GM19025 (cell line): Measurements from ENCODE around the gene DCTPP1.

ENCODE experiments used
- ATAC-seq: cut with Tn5 transposase; IDR thresholded peaks from one replicate; pipeline ENCODE4 v1.9.1; 2021; ENCODE audit warnings: mild to moderate bottlenecking, low read depth, moderate library complexity; ENCODE audit not compliant: unreplicated experiment

The DCTPP1 gene

DNA sequence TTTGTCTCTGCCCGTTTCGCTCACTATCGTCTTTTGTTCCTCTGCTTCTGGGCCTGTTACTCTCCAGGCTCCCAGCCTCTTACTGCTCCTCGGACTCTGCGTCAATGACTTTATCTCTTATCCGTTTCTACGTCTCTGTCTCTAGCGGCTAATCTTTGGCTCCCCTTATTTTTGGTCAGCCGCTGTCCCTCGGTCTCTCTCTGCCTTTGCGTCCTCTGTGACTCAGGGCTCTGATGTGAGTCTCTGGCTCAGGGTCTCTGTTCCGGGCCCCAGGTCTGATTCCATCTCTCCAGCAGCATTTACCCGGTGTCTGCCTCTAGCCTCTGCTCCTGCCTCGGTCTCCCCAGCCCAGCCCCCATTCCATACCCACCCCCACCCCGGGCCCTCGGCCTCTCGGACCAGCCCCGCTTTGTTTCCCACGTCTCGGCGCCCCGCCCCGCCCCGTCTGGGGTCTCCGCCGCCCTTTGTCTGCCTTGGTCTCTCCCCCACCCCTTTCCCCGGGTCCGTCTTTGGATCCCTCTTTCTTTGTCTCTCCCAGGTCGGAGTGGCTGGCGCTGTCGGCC lies 35.2 kb downstream of the DCTPP1 start:
- no peak for ATAC-seq

DNA sequence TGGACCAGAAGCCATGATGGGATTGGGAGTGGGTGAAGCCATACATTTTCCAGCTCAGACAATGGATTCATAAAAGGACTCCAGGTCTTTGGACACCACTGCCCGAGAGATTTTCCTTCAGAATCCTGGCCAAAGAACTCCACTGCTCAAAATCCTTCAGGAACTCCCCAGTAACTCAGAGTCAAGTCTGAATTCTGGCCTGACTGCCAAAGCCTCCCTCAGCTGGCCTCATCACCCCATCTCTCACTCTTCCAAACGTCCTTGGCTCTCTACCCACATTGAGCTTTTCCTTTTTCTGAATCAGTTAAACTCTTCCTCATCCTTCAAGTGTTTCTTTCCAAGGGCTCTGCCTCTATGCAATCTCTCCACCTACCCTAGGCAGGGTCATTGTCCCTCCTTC lies 46.3 kb downstream of the DCTPP1 start:
- no peak for ATAC-seq

DNA sequence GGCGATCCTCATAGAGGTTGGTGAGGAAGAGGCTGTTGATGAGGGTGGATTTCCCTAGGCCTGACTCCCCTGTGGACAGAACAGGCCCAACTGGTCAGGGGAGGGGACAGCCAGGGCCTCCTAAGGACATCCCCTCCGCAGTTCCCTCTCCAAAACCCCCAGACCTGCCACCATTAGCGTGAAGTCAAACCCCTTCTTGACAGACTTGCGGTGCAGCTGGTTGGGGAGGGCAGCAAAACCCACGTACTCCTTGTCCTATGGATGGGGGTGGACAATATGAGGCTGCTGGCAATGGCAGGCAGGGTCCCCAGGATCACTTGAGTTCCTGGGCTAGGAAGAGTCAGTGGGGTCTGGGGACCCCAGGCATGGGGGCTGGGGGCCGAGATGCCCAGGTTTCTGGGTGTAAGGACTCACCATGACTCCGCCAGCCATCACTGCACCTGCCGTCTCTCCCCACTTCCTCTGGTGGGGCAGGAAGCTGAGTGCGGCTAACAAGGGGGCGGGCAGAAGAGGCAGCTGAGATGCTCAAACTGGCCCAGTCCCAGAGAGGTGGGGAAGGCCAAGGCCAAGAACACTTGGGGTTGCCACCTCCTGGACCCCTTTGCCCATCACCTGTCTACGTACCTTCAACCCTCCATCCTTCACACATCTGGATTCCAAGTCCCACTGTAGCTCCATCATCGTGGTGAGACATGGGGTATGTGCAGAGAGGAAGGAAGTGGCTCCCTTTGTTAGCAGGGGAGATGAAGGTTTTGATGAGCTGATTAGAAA lies 47.5 kb downstream of the DCTPP1 start, which contains the start of gene SEPTIN1:
TSS of gene SEPTIN1 (minus strand) at position 451 of the 771 bp plus-strand sequence. CDS start at position 432, 19 bp downstream.
- no peak for ATAC-seq

DNA sequence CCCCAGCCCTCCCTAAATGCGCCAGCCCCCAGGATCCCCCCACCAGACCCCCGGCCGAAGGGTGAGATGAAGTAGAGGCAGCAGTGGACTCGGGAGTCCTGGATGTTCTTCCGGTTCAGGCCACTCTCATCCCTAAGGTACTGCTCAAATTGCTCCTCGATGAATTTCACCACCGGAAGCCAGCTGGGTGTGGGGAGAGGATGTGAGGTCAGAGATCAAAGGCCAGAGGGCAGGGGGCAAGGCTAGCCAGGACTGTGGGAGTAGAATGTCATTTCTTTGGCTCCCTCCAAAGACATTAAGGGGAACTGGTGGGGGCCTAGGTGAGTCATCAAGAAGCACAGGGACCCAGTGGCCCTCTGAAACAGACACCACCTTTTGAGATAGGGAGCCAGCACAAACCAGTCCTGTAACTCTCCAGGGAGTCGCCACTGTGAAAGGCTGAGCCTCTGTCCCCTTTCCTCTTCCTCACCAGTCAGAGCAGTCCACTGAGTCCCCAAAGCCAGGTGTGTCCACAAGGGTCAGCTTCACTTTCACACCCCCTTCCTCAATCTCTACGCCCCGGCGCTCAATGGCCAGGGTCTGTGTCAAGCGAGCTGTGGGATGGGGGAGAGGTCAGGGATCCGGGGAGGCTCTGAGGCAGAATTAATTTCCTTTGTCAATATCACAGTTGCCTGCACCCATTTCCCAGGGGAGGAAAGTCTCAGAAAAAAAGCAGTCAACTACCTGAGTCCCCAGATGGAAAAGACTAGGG lies 48.4 kb downstream of the DCTPP1 start:
- ATAC-seq, result no peak

DNA sequence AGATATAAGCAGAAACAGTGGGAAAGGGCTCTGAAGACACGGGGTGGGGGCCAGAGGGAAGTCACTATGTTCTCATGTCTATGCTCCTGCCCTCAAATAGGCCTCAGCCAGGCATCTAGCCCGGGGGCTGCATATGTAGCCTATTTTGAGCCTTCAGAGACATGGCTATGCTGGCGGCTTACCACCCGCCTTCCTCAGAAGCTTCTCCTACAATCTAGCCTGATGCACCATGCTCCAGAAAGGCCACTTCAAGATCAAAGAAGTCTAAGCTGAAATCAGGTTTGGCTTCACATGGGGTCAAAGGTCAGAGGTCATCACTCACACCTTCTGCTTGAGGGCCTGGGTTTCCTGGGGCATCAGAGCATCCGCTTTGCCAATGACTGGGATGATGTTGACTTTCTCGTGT lies 49.0 kb downstream of the DCTPP1 start:
- ATAC-seq, result no peak

DNA sequence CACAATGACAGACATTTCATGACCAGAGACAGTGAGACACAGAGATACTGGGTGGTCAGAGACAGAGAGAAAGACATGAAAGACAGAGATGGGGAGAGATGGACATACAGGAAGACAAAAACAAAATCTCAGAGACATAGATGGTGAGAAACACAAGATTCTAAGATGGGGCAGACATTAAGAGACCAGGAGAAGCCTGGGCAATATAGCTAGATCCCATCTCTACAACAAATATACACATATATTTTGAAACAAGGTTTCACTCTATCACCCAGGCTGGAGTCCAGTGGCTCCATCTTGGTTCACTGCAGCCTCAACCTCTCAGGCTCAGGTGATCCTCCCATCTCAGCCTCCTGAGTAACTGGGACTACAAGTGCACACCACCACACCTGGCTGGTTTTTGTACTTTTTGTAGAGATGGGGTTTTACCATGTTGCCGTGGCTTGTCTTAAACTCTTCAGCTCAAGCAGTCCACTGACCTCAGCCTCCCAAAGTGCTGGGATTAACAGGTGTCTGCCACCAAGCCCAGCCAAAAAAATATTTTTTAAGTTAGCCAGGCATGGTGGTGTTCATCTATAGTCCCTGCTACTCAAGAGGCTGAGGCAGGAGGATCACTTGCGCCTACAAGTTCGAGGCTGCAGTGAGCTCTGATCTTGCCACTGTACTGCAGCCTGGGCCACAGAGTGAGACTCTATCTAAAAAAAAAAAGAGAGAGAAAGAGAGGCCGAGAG lies 49.6 kb downstream of the DCTPP1 start:
- no peak for ATAC-seq

DNA sequence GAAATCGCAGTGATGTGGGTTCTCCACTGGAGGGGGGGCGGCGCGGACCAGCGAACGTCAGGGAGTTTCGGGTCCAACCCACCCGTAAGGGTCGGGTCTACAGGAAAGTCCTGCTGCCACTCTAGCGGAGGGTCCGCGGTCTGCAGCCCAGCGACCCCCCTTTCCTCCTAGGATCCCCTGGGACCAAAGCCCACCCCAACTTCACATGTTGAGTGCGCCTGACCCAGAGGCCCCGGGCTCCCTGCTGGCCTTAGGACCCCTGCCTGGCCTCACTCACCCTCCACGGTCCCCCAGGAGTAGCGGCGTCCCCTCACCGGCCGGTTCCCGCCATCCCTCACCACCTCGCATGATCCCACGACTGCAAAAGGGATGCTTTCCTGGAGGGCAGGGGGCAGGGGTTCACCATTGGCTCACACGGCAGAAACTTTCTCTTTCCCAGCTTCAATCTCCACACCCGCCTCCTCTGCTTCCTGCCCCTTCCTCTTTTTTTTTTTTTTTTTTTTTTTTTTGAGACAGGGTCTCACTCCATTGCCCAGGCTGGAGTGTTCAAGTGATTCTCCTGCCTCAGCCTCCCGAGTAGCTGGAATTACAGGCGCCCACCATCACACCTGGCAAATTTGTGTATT lies 50.6 kb downstream of the DCTPP1 start:
- ATAC-seq, result no peak

DNA sequence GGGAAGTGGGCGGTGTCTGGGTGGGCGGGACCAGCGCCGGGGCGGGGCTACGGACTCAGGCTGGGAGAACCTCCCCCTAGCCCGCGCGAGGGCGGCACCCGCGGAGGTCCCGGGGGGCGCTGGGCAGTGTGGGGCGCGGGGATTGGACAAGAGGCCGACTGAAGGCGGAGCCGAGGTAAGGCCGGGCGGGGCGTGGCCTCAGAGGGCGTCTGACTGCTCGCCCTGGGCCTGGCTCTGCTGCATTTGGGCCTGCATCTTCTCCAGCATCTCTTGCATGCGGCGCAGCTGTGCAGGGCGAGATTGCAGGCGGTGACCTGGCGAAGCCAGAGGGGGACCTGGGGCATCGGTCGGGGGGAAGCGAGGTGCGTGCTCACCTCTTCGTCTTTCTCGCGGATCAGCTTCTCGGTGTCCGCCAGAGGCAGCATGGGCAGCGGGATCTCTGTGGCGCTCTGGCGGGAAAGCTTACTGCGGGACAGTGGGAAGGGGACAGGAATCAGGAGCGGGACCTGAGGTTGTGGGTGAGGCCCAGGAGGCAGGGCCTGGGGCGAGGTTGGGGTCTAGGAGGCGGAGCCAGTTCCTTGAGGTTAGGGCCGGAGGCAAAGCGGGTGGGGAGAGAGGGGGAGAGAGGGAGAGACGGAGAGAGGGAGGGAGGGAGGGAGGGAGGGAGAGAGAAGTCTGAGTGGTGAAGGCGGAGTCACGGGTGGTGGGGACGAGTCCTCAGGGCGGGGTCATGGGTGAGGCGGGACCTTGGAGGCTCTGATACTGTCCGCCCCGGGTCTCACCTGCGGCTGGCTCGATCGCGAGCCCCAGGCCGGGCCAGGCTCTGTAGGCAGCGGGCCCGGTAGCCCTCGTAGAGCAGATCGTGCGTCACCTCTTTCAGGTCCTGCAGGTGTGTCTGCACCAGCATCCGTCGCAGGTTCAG lies 51.3 kb downstream of the DCTPP1 start:
- peak; percentile 91 for ATAC-seq

DNA sequence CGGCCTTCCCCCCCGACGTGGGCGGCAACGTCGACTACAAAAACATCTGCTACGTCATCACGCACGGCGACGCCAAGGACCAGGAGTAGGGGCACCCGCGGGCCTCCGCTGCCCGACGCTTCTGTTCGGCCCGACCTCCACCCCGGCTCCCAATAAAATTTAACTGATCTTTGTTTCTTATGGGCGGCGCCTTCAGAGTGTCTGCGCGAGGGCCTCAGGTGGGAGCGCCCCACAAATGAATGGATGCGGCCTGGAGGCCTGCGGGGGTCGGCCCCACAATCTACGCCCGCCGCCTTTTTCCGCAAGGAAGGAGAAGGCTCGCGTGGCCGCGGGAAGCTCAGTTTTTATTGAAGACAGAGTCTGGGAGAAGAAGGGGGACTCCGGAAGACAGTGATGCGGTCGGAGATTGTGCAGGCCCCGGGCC lies 52.0 kb downstream of the DCTPP1 start:
- peak; percentile 31 for ATAC-seq

DNA sequence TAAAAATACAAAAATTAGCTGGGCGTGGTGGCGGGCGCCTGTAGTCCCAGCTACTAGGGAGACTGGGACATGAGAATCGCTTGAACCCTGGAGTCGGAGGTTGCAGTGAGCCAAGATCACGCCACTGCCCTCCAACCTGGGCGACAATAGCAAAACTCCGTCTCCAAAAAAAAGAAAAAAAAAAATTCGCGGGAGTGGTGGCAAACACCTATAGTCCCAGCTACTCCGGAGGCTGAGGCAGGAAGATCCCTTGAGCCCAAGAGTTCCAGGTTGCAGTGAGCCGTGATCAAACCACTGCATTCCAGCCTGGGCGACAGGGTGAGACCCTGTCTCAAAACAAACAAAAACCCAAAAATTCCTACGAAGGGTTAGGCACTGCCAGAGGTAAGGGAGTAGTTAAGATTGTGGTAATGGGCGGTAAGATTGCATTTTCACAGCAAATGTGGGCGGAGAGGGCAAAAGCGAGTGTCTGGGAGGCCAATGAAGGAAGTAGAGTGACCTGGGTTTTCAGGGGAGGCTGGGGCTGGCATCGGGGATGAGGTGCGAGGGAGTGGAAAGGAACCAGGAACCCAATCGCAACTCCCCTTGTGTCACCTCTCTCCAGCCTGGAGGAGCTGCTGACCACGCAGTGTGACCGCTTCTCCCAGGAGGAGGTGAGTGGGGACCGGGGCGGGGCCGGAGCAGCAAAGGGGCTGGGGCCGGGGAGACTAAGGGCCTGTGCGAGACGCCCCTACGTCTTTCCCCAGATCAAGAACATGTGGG lies 52.6 kb downstream of the DCTPP1 start:
- ATAC-seq, result no peak

DNA sequence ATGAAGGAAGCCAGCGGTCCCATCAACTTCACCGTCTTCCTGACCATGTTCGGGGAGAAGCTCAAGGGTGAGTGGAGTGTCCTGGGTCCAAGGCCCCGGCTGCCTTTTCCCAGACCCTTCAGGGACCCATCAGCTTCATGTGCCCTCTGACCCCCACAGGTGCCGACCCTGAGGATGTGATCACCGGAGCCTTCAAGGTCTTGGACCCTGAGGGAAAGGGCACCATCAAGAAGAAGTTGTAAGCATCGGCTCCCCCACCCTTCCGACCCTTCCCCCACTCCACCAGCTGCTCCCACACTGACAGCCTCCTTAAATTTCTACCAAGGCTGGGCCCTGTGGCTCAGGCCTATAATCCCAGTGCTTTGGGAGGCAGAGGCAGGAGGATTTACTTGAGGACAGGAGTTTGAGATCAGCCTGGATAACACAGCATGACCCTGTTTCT lies 53.3 kb downstream of the DCTPP1 start:
- ATAC-seq, result no peak

DNA sequence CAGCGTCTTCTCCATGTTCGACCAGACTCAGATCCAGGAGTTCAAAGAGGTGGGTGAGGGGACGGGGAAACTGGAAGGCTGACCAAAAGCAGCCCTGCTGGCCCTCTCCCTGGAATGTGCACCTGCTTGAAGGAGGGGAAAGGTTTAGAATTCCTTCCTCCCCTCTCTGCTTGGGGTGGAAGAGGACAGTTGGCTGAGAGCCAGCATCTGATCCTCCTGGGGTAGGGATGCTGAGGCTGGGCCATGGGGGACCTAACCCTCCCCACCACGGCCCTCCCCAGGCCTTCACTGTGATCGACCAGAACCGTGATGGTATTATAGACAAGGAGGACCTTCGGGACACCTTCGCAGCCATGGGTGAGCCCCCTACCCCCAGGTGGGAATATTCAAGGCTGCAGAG lies 54.0 kb downstream of the DCTPP1 start:
- ATAC-seq, result no peak

DNA sequence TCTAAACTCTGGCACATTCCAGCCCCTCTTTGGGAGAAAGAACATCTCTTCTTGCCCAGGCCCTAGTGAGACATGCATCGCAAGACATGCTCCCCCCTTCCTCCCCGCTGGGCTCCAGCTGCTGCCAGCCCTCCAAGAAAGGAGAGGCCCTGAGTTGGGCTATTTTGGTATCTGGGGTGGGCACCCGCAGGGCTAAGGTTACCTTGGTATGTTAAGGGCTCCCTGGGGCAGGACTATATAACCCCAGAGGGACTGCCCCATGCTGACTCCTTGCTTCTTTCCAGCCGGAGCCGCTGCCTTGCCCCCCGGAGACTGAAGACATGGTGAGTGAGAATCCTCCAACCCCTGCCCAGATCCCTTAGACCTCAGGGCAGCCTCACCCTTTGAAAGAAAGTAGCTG lies 55.3 kb downstream of the DCTPP1 start, which contains the start of gene MYL11:
TSS of gene MYL11 (plus strand) at position 265 of the 400 bp plus-strand sequence. CDS start at position 321, 56 bp downstream.
- no peak for ATAC-seq
